ENCODE results near the gene PRSS48.

Gene PRSS48

GRCh38 chr4:151324124-151324751 is 47.3 kb downstream of the PRSS48 start:
- Histone ChIP-seq H3K9me3 (ENCODE audit: insufficient read depth, low read depth, low read length) (no peaks in the 10 kb centered on the region), H3K4me2 (ENCODE audit: low read depth, low read length, poor library complexity, severe bottlenecking) (no peak overlapping the region), H3K79me2 (ENCODE audit: insufficient read depth, low read length) (no peaks in the 10 kb centered on the region), H3K27me3 (ENCODE audit: insufficient read depth, low read length, poor library complexity, severe bottlenecking) (no peaks in the 10 kb centered on the region), H3K9ac (ENCODE audit: low read depth, low read length, poor library complexity, severe bottlenecking) (no peak overlapping the region), H3F3A (ENCODE audit: low read depth) (no peaks in the 10 kb centered on the region), H3K4me3 (ENCODE audit: low read length, poor library complexity, severe bottlenecking) (no peak overlapping the region), H3K9me2 (replicated peaks; ENCODE audit: low read depth, low read length) (no peaks in the 10 kb centered on the region), H3K4me1 (ENCODE audit: insufficient read depth, low read length, poor library complexity, severe bottlenecking) (no peaks in the 10 kb centered on the region), H3K36me3 (ENCODE audit: insufficient read depth, low read length) (no peaks in the 10 kb centered on the region), H2AFZ (ENCODE audit: low read length) (no peak overlapping the region), H4K20me1 (ENCODE audit: insufficient read depth, low read length, poor library complexity, severe bottlenecking) (no peaks in the 10 kb centered on the region)
- TF ChIP-seq CTCF (conservative IDR thresholded peaks at IDR 0.05; ENCODE audit: low read length) (no peak), EZH2phosphoT487 (IDR thresholded peaks at IDR 0.05; ENCODE audit: borderline replicate concordance) (no peak)

- Histone ChIP-seq H3K4me3 (ENCODE audit: low read length, poor library complexity, severe bottlenecking) (no peak overlapping the region), H2AFZ (ENCODE audit: low read length) (no peak overlapping the region), H3K9me3 (ENCODE audit: insufficient read depth, low read depth, low read length) (no peaks in the 10 kb centered on the region), H3K9ac (ENCODE audit: low read depth, low read length, poor library complexity, severe bottlenecking) (no peak overlapping the region), H3K4me1 (ENCODE audit: insufficient read depth, low read length, poor library complexity, severe bottlenecking) (no peaks in the 10 kb centered on the region), H4K20me1 (ENCODE audit: insufficient read depth, low read length, poor library complexity, severe bottlenecking) (no peaks in the 10 kb centered on the region), H3F3A (ENCODE audit: low read depth) (no peaks in the 10 kb centered on the region), H3K36me3 (ENCODE audit: insufficient read depth, low read length) (no peaks in the 10 kb centered on the region), H3K27me3 (ENCODE audit: insufficient read depth, low read length, poor library complexity, severe bottlenecking) (no peaks in the 10 kb centered on the region), H3K79me2 (ENCODE audit: insufficient read depth, low read length) (no peaks in the 10 kb centered on the region), H3K9me2 (replicated peaks; ENCODE audit: low read depth, low read length) (no peaks in the 10 kb centered on the region), H3K4me2 (ENCODE audit: low read depth, low read length, poor library complexity, severe bottlenecking) (no peak overlapping the region)
- TF ChIP-seq EZH2phosphoT487 (IDR thresholded peaks at IDR 0.05; ENCODE audit: borderline replicate concordance) (no peak), CTCF (conservative IDR thresholded peaks at IDR 0.05; ENCODE audit: low read length) (no peak)
Observed at GRCh38 chr4:151324752-151325110, 47.8 kb downstream of the PRSS48 start.

- Histone ChIP-seq H3K9ac (ENCODE audit: low read depth, low read length, poor library complexity, severe bottlenecking) (no peak within 1 kb of the TSS), H4K20me1 (ENCODE audit: insufficient read depth, low read length, poor library complexity, severe bottlenecking) (no peaks in the 10 kb centered on the region)
- no peak for TF ChIP-seq CTCF (conservative IDR thresholded peaks at IDR 0.05; ENCODE audit: low read length)
- no peak for TF ChIP-seq EZH2phosphoT487 (IDR thresholded peaks at IDR 0.05; ENCODE audit: borderline replicate concordance)
Observed at GRCh38 chr4:151325111-151325948, 48.4 kb downstream of the PRSS48 start, which contains the start of gene SH3D19. TSS of gene SH3D19 (minus strand) at chr4:151325605. CDS start at chr4:151325352, 253 bp downstream.

More at GRCh38 chr4:151325111-151325948, 48.4 kb downstream of the PRSS48 start, which contains the start of gene SH3D19:
- Histone ChIP-seq H3K9me2 (replicated peaks; ENCODE audit: low read depth, low read length) (no peaks in the 10 kb centered on the region), H3K36me3 (ENCODE audit: insufficient read depth, low read length) (no peaks in the 10 kb centered on the region), H3K9me3 (ENCODE audit: insufficient read depth, low read depth, low read length) (no peaks in the 10 kb centered on the region), H3F3A (ENCODE audit: low read depth) (no peaks in the 10 kb centered on the region), H3K4me2 (ENCODE audit: low read depth, low read length, poor library complexity, severe bottlenecking) (no peak within 1 kb of the TSS), H3K4me1 (ENCODE audit: insufficient read depth, low read length, poor library complexity, severe bottlenecking) (no peaks in the 10 kb centered on the region), H3K4me3 (ENCODE audit: low read length, poor library complexity, severe bottlenecking) (no peak within 1 kb of the TSS), H2AFZ (ENCODE audit: low read length) (no peak within 1 kb of the TSS), H3K79me2 (ENCODE audit: insufficient read depth, low read length) (no peaks in the 10 kb centered on the region), H3K27me3 (ENCODE audit: insufficient read depth, low read length, poor library complexity, severe bottlenecking) (no peaks in the 10 kb centered on the region)
